Stimulated activated CD8-positive, alpha-beta memory T cell treated with anti-CD3 and anti-CD28 coated beads, Interleukin-12 subunit alpha, Interleukin-12 subunit beta, amount 100 ng/mL, for 1 hour (primary cell): ENCODE measurements around the gene HTT.
"Not testable (repeated sequence)": the region's sequence is repeated elsewhere in the genome, so short reads cannot be mapped to it uniquely, and the experiment has no call there.

Experiments
- DNase-seq: peaks from one replicate; pipeline ENCODE4 v3.0.0-alpha.2; 2020; ENCODE audit warnings: low read depth

HTT gene

DNA sequence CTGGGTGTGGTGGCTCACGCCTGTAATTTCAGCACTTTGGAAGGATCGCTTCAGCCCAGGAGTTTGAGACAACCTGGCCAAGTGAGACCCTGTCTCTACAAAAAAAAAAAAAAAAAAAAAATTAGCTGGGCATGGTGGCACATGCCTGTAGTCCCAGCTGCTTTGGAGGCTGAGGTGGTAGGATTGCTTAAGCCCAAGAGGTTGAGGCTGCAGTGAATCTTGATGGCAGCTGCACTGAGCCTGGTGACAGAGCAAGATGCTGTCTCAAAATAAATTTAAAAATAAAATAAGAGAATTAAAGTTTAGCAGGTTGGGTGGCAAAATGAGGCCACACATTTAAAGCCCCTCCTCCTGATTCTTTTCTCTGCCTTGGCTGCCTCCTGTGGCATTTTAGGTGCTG is 47.1 kb downstream of the HTT start:
- no peak for DNase-seq

- no peak for DNase-seq
These were observed 47.6 kb downstream of the HTT start for GRCh38 chr4:3122081-3122563.

GRCh38 chr4:3123181-3123671 is 48.7 kb downstream of the HTT start:
- no peak for DNase-seq

- no peak for DNase-seq
These were observed 49.7 kb downstream of the HTT start for GRCh38 chr4:3124070-3124767.

GRCh38 chr4:3127112-3127511 is 52.6 kb downstream of the HTT start:
- no peak for DNase-seq

GRCh38 chr4:3128058-3128457 is 53.6 kb downstream of the HTT start:
- DNase-seq, result no peak

GRCh38 chr4:3128976-3129375 is 54.5 kb downstream of the HTT start:
- DNase-seq, result no peak

- DNase-seq, result no peak
These were observed 55.7 kb downstream of the HTT start for GRCh38 chr4:3130201-3130600.

GRCh38 chr4:3130826-3131225 is 56.3 kb downstream of the HTT start:
- no peak for DNase-seq

- DNase-seq, result no peak
These were observed 59.7 kb downstream of the HTT start for GRCh38 chr4:3134201-3134600.

DNA sequence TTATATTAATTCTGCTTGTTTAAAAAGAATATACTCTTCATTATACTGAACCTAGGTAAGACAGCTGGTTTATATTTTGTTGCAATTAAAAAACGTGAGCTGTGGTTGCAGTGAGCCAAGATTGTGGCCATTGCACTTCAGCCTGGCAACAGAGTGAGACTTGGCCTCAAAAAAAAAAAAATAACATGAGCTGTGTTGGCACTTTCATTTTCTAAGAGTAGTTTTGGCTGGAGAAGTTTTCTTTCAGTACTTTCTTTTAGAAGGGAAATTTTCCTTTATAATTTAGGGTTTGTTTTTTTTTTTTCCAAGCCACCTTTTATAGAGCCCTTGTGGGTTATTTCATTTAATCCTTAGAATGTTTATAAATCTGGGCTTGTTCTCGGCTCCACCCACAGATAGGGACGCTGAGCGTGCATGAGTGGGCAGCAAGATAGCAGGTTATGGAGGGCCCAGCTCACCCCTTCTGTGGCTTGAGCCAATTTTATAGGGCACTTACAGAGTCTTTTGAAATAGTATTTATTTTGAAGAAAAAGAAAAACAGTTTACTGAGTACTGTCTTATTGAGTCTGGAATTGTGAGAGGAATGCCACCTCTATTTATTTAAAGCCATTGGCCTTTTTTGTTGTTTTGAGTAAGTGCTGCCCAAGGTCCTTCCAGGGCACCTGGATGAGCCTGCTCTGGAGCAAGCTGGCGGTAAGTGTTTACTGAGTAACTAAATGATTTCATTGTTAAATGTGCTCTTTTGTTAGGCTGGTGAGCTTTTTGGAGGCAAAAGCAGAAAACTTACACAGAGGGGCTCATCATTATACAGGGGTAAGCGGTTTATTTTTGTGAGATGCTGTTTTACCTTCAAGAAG is 60.9 kb downstream of the HTT start:
- no peak for DNase-seq

DNA sequence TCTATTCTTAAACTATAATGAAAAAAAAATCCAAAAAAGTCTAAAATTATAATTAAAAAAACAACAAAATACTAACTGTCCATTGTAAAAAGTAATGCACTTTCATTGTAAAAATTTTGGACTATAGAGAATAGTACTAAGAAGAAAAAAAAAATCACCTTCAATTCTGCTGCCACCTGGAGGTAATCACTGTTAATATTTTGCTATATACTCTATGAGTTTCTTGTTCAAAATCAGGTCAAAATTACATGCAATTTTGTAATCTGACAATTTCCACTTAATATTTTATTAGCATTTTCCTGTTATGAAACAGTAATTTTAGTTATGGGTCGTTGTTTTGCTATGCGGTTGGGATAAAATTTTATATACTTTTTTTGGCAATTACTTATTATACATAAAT is 62.0 kb downstream of the HTT start:
- no peak for DNase-seq

GRCh38 chr4:3137908-3138307 is 63.4 kb downstream of the HTT start:
- no peak for DNase-seq

- no peak for DNase-seq
These were observed 70.9 kb downstream of the HTT start for GRCh38 chr4:3145234-3145924.

DNA sequence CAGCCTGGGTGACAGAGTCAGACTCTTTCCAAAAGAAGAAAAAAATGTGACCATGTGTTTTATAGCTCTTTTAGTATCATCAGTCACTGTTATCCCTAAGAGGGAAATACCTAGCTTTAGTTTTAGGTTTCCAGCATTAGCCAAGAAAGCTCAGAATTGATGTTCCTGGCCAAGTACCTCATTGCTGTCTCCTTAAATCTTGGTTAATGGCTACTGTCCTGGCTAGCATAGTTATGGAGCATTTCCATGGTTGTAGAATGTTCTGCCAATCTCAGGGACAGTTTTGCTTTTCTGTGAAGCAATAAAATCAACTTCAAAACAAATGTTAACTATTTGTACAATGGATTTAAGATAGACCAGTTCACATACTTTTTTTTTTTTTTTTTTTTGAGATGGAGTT is 74.4 kb downstream of the HTT start:
- no peak for DNase-seq

GRCh38 chr4:3151238-3151637 is 76.8 kb downstream of the HTT start:
- DNase-seq, result not testable (repeated sequence)

DNA sequence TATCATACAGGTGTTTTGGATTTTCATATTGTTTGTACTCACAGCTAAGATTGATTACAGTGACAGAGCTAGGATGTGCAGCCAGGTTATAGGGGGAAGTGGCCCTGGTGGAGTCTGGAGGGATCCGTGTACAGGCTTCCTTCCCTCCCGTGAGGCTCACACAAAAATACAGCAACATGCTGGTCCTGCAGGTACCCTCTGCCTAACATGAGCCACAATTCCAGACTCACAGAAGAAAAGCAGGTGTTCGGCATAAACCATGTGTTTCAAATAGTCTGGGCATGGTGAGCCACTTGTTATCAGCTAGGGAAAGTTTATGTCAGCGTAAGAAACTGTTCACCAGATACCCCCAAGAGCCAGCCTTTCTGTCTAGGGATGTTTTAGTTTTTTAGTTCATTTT is 82.9 kb downstream of the HTT start:
- no peak for DNase-seq

DNA sequence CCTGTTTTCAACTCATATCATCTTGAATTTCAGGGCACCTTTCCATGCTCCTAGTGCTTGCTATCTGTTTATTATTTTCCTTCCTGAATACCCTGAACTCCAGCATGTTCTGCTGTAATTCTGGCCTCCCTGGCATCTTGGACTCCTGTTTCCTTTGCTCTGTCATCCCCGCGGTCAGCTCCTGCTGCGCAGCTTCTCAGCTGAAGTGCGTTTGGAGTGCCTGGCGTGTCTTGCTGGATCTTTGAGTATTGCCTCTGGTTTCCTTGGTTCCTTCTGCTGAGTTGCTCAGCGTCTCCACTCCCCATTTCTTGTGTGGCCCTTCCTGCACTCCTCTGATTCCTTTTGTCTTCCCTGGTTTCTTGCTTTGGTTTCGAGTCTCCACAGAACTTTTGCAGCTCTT is 84.4 kb downstream of the HTT start:
- DNase-seq, result no peak

DNA sequence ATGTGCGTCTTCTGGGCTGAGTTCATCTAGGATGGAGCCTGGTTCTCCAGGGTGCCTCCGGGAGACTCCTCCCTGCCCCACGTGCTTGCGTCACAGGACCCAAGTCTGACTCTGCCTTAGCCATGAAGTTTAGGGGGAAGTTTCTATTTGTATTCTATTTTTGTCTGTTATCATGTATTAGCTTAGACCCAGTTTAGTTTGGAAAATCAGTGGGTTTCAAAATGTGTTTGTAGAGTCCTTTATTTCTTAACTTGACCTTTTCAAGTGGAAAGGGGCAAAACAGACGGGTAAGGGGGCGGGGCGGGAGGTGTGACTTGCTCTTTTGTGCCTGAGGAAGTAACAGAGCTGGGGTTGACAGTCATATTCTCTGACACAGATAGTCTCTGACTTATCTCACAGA is 86.0 kb downstream of the HTT start:
- DNase-seq, result no peak

DNA sequence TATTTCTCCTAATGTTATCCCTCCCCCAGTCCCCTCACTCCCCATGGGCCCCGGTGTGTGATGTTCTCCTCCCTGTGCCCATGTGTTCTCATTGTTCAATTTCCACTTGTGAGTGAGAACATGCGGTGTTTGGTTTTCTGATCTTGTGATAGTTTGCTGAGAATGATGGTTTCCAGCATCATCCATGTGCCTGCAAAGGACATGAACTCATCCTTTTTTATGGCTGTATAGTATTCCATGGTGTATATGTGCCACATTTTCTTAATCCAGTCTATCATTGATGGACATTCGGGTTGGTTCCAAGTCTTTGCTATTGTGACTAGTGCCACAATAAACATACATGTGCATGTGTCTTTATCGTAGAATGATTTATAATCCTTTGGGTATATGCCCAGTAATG is 86.6 kb downstream of the HTT start:
- not testable (repeated sequence) for DNase-seq

DNA sequence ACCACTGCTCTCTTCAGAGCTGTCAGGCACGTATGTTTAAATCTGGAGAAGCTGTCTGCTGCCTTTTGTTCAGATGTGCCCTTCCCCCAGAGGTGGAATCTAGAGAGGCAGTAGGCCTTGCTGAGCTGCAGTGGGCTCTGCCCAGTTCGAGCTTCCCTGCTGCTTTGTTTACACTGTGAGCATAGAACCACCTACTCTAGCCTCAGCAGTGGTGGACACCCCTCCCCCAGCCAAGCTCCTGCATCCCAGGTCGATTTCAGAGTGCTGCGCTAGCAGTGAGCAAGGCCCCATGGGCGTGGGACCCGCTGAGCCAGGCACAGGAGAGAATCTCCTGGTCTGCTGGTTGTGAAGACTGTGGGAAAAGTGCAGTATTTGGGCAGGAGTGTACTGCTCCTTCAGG is 92.0 kb downstream of the HTT start:
- DNase-seq, result not testable (repeated sequence)

DNA sequence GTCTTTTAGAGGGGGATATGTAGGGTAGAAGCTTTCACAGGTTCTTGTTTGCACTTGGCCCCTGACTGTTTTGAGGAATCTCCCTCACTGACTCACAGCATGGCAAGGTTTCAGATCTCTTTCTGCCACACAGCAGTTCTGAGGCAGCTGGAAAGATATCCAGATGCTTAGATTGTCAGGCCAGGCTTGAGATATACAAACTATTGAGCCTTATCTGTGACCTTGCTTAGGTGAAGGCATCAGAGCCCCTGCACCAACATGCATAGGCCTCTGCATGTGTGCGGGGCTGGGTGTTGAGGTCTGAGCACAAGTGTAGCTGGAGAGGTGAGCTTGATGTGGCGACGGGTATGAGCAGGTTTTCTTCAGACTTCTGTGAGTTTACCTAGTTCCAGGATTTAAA is 93.5 kb downstream of the HTT start:
- DNase-seq, result no peak
